GM18511 (cell line): Measurements from ENCODE around the gene NEDD4L.
A peak's percentile ranks its signal among the peaks of the same experiment; 100 is the strongest.
"Not testable (repeated sequence)": the region's sequence is repeated elsewhere in the genome, so short reads cannot be mapped to it uniquely, and the experiment has no call there.

Source experiments
- ATAC-seq: cut with Tn5 transposase; IDR thresholded peaks from one replicate; pipeline ENCODE4 v1.9.1; 2021; ENCODE audit warnings: mild to moderate bottlenecking, moderate library complexity; ENCODE audit not compliant: unreplicated experiment

NEDD4L gene

GRCh38 chr18:58257461-58257860, 213.4 kb downstream of the NEDD4L start:
- ATAC-seq = peak; percentile 56

- ATAC-seq = no peak
Observed at GRCh38 chr18:58258692-58259342, 214.8 kb downstream of the NEDD4L start.

- no peak for ATAC-seq
Observed at GRCh38 chr18:58263055-58263957, 219.3 kb downstream of the NEDD4L start.

- ATAC-seq = no peak
Observed at GRCh38 chr18:58264075-58264474, 220.0 kb downstream of the NEDD4L start.

- no peak for ATAC-seq
Observed at GRCh38 chr18:58264840-58265239, 220.8 kb downstream of the NEDD4L start.

GRCh38 chr18:58265489-58265888, 221.5 kb downstream of the NEDD4L start:
- not testable (repeated sequence) for ATAC-seq

GRCh38 chr18:58266291-58266690, 222.3 kb downstream of the NEDD4L start:
- ATAC-seq = no peak

- no peak for ATAC-seq
Observed at GRCh38 chr18:58267493-58267892, 223.5 kb downstream of the NEDD4L start.

- no peak for ATAC-seq
Observed at GRCh38 chr18:58268849-58269248, 224.8 kb downstream of the NEDD4L start.

GRCh38 chr18:58269931-58270330, 225.9 kb downstream of the NEDD4L start:
- ATAC-seq = no peak

- no peak for ATAC-seq
Observed at GRCh38 chr18:58270396-58270795, 226.4 kb downstream of the NEDD4L start.

- ATAC-seq = no peak
Observed at GRCh38 chr18:58271770-58272169, 227.7 kb downstream of the NEDD4L start.

- no peak for ATAC-seq
Observed at GRCh38 chr18:58272209-58272608, 228.2 kb downstream of the NEDD4L start.

- no peak for ATAC-seq
Observed at GRCh38 chr18:58272779-58273435, 228.9 kb downstream of the NEDD4L start.

- ATAC-seq = no peak
Observed at GRCh38 chr18:58275176-58275575, 231.2 kb downstream of the NEDD4L start.

GRCh38 chr18:58276789-58277739, 233.0 kb downstream of the NEDD4L start:
- no peak for ATAC-seq

GRCh38 chr18:58279504-58280175, 235.6 kb downstream of the NEDD4L start:
- no peak for ATAC-seq

- no peak for ATAC-seq
Observed at GRCh38 chr18:58280191-58280590, 236.2 kb downstream of the NEDD4L start.

- not testable (repeated sequence) for ATAC-seq
Observed at GRCh38 chr18:58282872-58283271, 238.8 kb downstream of the NEDD4L start.
